Measurements from ENCODE around the gene ATP11C.

ATP11C gene

DNA sequence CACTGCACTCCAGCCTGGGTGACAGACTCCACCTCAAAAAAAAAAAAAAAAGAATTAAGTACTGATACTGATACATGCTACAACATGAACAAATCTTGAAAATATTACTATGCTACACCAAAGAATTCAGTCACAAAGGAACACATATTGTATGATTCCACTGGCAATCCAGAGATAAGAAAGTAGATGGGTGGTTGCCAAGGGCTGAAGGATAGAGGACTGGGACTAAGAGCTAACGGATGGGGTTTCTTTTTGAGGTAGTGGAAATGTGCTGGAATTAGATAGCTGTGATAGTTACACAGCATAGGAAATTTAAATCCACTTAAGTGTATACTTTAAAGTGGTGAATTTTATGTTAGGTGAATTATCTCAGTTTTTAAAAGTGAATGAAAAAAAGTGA, 12.5 kb downstream of the ATP11C start:
- Histone ChIP-seq H2AFZ (ENCODE audit: low read depth) (no peak overlapping the region), H3K9ac (no peak overlapping the region), H3K4me3 (IDR thresholded peaks at IDR 0.05; ENCODE audit: insufficient read depth, low read depth, low read length) (no peak overlapping the region), H3K79me2 (ENCODE audit: insufficient read depth, low read depth) (peaks cover 40% of the 10 kb centered on the region), H3K27ac (no peak overlapping the region), H3K4me1 (ENCODE audit: low read depth, poor library complexity, severe bottlenecking) (peaks cover 9% of the 10 kb centered on the region), H3K27me3 (ENCODE audit: insufficient read depth, low read depth) (no peaks in the 10 kb centered on the region), H3K36me3 (ENCODE audit: insufficient read depth) (no peaks in the 10 kb centered on the region), H3K4me2 (no peak overlapping the region), H4K20me1 (ENCODE audit: insufficient read depth) (no peaks in the 10 kb centered on the region)
- TF ChIP-seq, protein P1, sequence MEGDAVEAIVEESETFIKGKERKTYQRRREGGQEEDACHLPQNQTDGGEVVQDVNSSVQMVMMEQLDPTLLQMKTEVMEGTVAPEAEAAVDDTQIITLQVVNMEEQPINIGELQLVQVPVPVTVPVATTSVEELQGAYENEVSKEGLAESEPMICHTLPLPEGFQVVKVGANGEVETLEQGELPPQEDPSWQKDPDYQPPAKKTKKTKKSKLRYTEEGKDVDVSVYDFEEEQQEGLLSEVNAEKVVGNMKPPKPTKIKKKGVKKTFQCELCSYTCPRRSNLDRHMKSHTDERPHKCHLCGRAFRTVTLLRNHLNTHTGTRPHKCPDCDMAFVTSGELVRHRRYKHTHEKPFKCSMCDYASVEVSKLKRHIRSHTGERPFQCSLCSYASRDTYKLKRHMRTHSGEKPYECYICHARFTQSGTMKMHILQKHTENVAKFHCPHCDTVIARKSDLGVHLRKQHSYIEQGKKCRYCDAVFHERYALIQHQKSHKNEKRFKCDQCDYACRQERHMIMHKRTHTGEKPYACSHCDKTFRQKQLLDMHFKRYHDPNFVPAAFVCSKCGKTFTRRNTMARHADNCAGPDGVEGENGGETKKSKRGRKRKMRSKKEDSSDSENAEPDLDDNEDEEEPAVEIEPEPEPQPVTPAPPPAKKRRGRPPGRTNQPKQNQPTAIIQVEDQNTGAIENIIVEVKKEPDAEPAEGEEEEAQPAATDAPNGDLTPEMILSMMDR (conservative IDR thresholded peaks at IDR 0.05; ENCODE audit: low read depth, low read length) = no peak

DNA sequence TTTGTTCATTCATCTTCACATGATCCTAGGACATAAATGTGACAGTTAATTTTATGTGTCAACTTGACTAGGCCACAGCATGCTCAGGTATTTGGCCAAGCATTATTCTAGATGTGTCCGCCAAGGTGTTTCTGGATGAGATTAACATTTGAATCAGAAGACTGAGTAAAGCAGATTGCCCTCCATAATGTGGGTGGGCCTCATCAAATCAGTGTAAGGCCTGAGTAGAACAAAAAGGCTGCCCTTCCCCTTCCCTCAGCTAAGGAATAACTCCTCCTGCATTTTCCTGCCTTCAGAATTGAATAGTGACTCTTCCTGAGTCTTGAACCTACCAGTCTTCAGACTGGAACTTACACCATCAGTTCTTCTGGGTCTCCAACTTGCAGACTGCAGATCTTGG, 18.4 kb downstream of the ATP11C start:
- Histone ChIP-seq H2AFZ (ENCODE audit: low read depth) (no peak overlapping the region), H3K27me3 (ENCODE audit: insufficient read depth, low read depth) (no peaks in the 10 kb centered on the region), H3K4me1 (ENCODE audit: low read depth, poor library complexity, severe bottlenecking) (peaks cover 16% of the 10 kb centered on the region), H4K20me1 (ENCODE audit: insufficient read depth) (no peaks in the 10 kb centered on the region), H3K27ac (no peak overlapping the region), H3K4me3 (IDR thresholded peaks at IDR 0.05; ENCODE audit: insufficient read depth, low read depth, low read length) (no peak overlapping the region), H3K79me2 (ENCODE audit: insufficient read depth, low read depth) (peaks cover 31% of the 10 kb centered on the region; the same call in 1 of the 2 replicates), H3K36me3 (ENCODE audit: insufficient read depth) (no peaks in the 10 kb centered on the region), H3K9ac (no peak overlapping the region), H3K4me2 (no peak overlapping the region)
- TF ChIP-seq, protein P1 (conservative IDR thresholded peaks at IDR 0.05; ENCODE audit: low read depth, low read length) = no peak

DNA sequence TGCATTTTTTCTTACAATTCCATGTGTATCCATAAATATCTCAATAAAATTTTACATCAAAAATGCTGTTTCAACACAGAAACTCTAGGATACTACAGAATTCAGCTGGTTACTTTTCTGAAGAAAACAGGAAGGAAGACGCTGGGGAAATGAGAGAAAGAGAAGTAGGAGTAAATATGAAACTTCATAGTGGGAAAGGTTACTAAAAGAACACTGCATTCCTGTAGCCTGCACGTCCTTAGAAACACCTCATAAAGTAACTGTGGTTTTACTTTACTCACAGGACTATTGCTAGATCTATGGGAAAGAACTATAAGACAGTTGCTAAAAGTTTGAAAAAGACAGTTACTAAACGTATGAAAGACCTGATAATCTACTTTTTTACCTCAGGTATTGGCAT, 23.1 kb downstream of the ATP11C start:
- TF ChIP-seq, protein P1 (conservative IDR thresholded peaks at IDR 0.05; ENCODE audit: low read depth, low read length) = no peak

DNA sequence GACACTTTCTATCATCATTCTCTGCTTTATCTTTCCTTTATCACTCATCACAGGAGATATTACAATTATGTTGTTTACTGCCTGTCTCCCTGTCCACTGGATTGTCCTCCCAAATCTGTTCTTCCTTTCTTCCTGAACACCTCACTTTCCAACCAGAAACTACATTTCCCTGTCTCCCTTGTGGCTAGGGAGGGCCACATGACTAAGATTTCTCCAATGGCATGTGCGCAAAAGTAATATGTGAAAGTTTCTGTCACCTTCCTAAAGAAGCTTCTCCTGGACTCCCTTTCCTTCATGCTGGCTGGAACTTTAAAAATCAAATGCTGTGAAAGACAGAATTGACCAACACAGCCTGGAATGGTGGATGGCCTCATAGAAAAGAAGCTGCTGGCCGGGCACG, 25.8 kb downstream of the ATP11C start:
- Histone ChIP-seq H2AFZ (ENCODE audit: low read depth) (no peak overlapping the region), H3K4me1 (ENCODE audit: low read depth, poor library complexity, severe bottlenecking) (peaks cover 19% of the 10 kb centered on the region), H3K27ac (no peak overlapping the region), H4K20me1 (ENCODE audit: insufficient read depth) (no peaks in the 10 kb centered on the region), H3K36me3 (ENCODE audit: insufficient read depth) (no peaks in the 10 kb centered on the region), H3K27me3 (ENCODE audit: insufficient read depth, low read depth) (no peaks in the 10 kb centered on the region), H3K9ac (no peak overlapping the region), H3K4me2 (no peak overlapping the region), H3K79me2 (ENCODE audit: insufficient read depth, low read depth) (peaks cover 19% of the 10 kb centered on the region; the same call in 1 of the 2 replicates), H3K4me3 (IDR thresholded peaks at IDR 0.05; ENCODE audit: insufficient read depth, low read depth, low read length) (no peak overlapping the region)
- TF ChIP-seq, protein P1 (conservative IDR thresholded peaks at IDR 0.05; ENCODE audit: low read depth, low read length) = no peak

More for the DNA sequence above, 23.1 kb downstream of the ATP11C start:
- Histone ChIP-seq H3K27ac (no peak overlapping the region), H3K79me2 (ENCODE audit: insufficient read depth, low read depth) (peaks cover 24% of the 10 kb centered on the region; the same call in 1 of the 2 replicates), H2AFZ (ENCODE audit: low read depth) (no peak overlapping the region), H4K20me1 (ENCODE audit: insufficient read depth) (no peaks in the 10 kb centered on the region), H3K9ac (no peak overlapping the region), H3K4me1 (ENCODE audit: low read depth, poor library complexity, severe bottlenecking) (peaks cover 19% of the 10 kb centered on the region), H3K27me3 (ENCODE audit: insufficient read depth, low read depth) (no peaks in the 10 kb centered on the region), H3K4me3 (IDR thresholded peaks at IDR 0.05; ENCODE audit: insufficient read depth, low read depth, low read length) (no peak overlapping the region), H3K4me2 (no peak overlapping the region), H3K36me3 (ENCODE audit: insufficient read depth) (no peaks in the 10 kb centered on the region)
